Subcutaneous adipose tissue (tissue), 4 donors: ENCODE results near the gene SH3BP2. TPM values are rescaled to one million over a fixed set of nuclear protein-coding genes. Genes with fewer than 3 reads are reported as not detected.

Experiments used
- total RNA-seq, 4 donors: library from RNA; depleted of rRNA; stranded (reverse); fragments of >200 nt; gene quantifications; one replicate each; pipeline ENCODE4 v1.1.0, GENCODE V29; 2016
- TF ChIP-seq, protein P1 (sequence below): fragments of 450-650 bp; IDR thresholded peaks from one replicate; pipeline ENCODE4 v1.5.1; 2016; ENCODE audit warnings: low read depth, mild to moderate bottlenecking, control low read depth, antibody characterized with exemption, moderate library complexity

The SH3BP2 gene
- total RNA-seq, 4 donors from 2014 or later = 23.5 to 52.7 (median 43.7) TPM

DNA sequence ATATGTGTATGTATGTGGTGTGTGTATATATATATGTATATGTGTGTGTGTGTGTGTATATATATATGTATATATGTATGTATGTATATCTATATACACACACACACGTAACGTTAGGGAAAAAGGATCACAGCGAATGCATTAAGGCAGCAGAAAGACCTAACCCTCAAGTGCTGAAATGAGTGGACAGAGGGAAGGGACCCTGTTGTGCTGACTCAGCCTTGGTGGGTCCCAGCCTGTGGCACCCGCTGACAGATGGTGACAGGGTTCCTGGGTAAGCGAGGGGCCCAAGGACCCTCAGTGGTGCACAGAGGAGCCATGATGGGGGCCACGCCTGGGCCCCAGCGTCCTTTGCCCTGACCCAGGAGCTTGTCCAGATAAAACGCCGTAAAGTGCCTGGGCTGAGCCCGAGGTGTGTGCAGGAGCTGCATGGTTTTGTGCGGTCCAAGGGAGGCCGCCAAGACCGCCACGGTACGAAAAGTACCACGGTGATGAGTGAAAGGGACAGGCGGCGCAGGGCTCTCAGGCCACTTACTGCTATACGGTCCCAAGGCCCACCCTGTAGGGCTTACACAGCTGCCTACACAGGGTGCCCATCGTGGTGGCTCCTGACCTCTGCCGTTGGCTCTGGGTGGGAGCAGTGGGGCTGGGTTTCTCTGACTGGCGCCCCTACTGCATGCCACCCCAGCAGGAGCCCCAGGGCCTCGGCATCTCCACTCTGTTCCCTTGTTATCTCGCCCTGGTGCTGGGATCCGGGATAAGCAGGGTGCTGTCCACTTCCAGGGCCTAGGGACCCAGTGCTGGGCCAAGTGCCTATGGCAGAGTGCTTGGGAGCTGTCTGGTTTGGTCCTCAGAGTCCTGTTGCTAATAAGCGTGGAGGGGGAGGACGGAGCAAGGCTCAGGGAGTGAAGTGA, 10.0 kb downstream of the SH3BP2 start:
- TF ChIP-seq, protein P1, sequence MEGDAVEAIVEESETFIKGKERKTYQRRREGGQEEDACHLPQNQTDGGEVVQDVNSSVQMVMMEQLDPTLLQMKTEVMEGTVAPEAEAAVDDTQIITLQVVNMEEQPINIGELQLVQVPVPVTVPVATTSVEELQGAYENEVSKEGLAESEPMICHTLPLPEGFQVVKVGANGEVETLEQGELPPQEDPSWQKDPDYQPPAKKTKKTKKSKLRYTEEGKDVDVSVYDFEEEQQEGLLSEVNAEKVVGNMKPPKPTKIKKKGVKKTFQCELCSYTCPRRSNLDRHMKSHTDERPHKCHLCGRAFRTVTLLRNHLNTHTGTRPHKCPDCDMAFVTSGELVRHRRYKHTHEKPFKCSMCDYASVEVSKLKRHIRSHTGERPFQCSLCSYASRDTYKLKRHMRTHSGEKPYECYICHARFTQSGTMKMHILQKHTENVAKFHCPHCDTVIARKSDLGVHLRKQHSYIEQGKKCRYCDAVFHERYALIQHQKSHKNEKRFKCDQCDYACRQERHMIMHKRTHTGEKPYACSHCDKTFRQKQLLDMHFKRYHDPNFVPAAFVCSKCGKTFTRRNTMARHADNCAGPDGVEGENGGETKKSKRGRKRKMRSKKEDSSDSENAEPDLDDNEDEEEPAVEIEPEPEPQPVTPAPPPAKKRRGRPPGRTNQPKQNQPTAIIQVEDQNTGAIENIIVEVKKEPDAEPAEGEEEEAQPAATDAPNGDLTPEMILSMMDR = no peak

DNA sequence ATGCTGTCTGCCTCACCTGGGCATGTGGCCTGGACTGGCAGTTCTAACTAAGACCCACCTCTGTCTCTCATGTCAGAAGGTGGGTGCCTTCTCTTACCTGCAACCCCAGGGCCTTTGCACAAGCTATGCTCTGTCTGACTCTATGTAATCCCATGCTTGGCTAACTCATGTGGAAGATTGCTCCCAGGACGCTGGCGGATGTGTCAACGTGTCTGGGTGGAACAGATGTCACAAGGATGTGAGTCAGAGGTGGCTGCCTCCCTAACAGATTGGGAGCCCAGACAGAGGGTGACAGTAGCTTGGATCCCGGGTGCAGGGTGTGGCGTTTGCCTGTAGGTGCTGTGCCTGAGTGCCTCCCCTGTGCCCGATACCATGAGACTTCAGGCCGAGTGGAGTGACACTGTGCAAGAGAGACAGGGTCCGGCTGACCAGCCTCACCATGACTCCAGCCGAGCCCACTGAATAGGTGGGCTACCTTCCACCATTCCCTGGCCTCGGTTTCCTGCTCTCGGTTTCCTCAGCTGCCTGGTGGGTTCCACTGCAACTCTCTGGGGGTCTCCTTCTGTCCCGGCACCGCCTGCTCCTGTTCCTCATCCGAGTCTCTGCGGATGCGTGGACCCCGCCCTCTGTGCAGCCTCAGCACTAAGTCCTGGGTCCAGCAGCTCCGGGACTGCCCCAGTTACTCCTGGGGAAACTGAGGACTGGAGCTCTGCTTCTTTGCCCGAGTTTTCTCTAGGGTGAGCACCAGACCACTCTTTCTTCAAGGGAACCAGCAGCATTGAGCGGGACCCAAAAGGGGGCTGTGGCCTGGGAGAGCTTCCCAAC, 11.0 kb downstream of the SH3BP2 start:
- TF ChIP-seq, protein P1 = no peak

DNA sequence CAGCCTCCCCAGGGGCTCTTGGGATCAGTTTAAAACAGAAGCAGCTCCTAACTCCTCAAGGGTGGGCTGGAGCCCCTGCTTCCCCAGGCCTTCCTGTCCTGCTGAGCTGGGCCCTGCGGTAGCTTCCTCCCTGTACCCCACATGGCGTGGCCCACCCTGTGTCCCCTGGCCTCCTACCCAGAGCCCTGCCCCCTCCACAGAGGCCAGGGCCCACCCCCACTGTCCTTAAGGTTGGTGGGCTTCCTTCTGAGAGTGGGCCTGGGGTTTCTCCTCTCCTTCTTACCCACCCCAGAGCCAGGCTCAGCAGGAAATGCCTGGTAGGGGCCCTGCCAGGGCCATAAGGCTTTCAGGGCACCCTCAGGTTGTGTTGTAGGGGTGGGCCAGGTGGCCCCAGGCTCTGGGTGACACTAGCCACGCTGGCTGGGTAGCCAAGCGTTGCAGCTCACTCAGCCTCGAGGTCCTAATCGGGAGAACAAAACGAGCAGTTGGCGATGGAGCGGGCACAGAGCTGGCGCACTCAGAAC, 11.6 kb downstream of the SH3BP2 start:
- TF ChIP-seq, protein P1 = no peak

DNA sequence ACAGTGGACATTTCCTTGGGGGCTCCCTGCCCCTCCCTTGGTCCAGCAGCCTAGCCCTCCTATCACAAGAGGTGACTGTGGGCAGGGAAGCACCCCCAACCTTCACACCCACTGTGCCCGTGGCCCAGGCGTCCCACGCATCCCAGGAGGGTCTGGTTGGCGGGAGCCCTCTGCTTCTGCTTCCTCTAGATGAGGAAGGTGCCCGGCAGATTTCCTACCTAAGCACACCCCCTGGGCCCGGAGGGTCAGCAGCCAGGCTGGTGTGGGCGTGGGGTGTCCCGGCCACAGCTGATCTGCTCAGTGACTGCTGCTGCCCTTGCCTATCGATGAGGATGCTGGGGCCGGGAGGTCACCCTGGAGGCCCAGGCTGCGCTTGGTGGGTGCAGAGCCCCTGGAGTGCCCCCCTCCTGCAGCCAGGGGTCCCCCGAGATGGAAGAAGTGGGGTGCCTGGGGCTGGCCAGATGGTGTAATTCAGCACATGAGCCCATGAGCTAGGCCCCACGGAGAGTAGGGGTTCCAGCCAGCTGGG, 12.2 kb downstream of the SH3BP2 start:
- TF ChIP-seq, protein P1 = no peak

DNA sequence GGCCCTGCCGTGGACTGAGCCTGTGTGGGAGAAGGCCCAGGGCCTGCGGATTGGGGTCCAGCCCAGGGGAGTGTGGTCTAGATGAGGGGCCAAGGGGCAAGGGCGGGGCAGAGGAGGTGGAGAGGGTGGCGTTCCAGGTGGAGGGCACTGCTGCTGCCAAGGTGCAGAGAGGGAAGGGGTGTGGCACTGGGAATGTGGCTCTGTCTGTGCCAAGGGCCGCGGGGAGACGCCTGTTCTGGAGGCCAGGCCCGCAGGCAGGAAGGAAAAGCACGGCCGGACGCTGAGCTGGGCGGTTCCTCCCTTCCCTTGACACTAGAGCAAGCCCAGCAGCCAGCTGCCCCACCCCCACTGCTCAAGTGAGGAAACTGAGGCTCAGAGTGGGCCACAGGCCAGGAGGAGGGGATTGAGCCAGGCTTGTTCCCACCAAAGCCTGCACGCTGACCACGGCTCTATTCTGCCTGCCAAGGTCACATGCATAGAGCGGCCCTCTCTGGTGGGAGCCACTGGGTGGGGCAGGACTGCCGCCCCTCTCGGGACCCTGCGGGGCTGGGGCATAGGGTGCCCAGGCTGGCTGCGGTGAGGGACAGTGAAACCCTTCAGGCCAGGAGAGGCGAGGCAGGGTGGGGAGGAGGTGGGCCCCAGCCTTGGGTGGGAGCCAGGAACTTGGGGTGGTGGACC, 13.0 kb downstream of the SH3BP2 start:
- TF ChIP-seq, protein P1 = no peak

DNA sequence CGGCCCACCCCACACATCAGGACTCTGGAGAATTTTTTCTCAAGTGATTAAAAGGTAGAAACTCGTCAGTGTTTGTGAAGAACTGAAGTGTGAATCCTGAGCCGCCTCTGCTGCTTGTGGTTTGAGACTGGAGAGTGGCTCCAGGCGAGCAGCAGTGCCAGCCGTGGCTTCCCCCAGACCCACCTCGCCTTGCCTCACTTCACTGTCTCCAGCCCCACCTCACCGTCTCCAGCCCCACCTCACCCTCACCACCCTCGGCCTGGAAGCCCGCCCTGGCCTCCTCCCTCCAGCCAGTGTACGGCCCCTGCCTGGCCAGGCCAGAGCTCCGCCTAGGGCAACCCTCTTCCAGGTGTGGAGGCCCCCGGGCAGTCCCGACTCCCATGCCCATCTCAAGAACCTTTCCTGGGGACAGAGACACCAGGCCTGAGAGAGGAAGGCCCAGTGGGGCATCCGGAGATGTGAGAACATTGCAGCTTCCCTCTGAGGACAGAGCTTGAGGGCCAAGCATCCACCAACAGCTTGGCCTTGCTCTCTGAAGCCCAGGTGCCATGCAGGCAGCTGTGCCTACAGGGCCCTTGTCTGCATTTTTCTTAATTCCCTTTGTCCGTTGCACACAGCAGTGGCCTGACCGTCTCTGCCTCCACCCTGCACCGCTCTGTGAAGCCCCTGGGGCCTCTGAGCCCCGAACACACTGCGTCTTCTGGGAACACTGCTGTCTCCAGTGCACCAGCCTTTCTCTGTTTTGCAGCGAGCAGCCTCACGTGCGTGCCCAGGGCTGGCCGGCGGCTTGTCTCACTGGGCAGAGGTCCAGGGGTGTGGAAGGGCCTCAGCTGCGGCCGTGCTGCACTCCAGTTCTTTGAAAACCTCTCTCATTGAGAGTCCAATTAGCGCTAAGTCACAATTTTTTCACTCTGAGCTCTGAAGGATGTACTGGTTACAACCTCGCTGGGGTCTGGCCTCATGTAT, 13.8 kb downstream of the SH3BP2 start:
- TF ChIP-seq, protein P1 = no peak
